ENCODE measurements around the gene TLR10. TPM values are rescaled to one million over a fixed set of nuclear protein-coding genes. Genes with fewer than 3 reads are reported as not detected.

TLR10 gene
- total RNA-seq, 1 experiment from 2014 or later = 0.30 TPM

- TF ChIP-seq POLR2AphosphoS5 (IDR thresholded peaks at IDR 0.05; ENCODE audit: low read depth, low read length) (no peak), POLR2A (IDR thresholded peaks at IDR 0.05; ENCODE audit: borderline replicate concordance, extremely low read depth, insufficient read depth, insufficient read length) (no peak), CTCF (IDR thresholded peaks at IDR 0.05 in 2 of 3, conservative IDR thresholded peaks at IDR 0.05 in 1 of 3; ENCODE audit: borderline replicate concordance in 1 of 3, insufficient read depth in 1 of 3, low read depth in 2 of 3, low read length in 2 of 3) (no peak), FOSL1 (IDR thresholded peaks at IDR 0.05; ENCODE audit: low read depth) (no peak), ZNF274 (IDR thresholded peaks at IDR 0.05; ENCODE audit: low read depth, low read length) (no peak), EGR1 (IDR thresholded peaks at IDR 0.05; ENCODE audit: low read depth) (no peak), MAX (IDR thresholded peaks at IDR 0.05) (no peak), ATF3 (IDR thresholded peaks at IDR 0.05) (no peak), EZH2phosphoT487 (IDR thresholded peaks at IDR 0.05; ENCODE audit: borderline replicate concordance) (no peak), CEBPB (IDR thresholded peaks at IDR 0.05; ENCODE audit: low read depth) (no peak), SP1 (IDR thresholded peaks at IDR 0.05; ENCODE audit: low read depth) (no peak), ZFX (IDR thresholded peaks at IDR 0.05) (no peak)
- RAD21 ChIA-PET (ENCODE audit: low non-redundant PET in 1 of 2, low total read pairs in 2 of 2, uncharacterized antibody in 2 of 2, unreplicated experiment in 2 of 2) = no interaction called here
- H3K9ac ChIP-seq (ENCODE audit: low read length) = no peak overlapping the region
- H3K27me3 ChIP-seq (ENCODE audit: insufficient read depth, low read length) = no peaks in the 10 kb centered on the region
- POLR2A ChIA-PET = no interaction called here
- intact Hi-C loops (cut with micrococcal nuclease) = no loop called here
- H3K4me1 ChIP-seq (ENCODE audit: control insufficient read depth in 1 of 2, insufficient read depth in 2 of 2, low read length in 2 of 2) = peaks cover 0 to 2% of the 10 kb centered on the region in 2 experiments; a peak in 1 of 4 replicates
- DNase-seq (ENCODE audit: low read depth, low spot score) (no peak), ATAC-seq (no peak)
- H3K9me2 ChIP-seq (ENCODE audit: insufficient read depth) = no peaks in the 10 kb centered on the region
- no peaks in the 10 kb centered on the region for H4K20me1 ChIP-seq (ENCODE audit: insufficient read depth)
- H3K9me3 ChIP-seq (ENCODE audit: control insufficient read depth in 1 of 2, insufficient read depth in 1 of 2, low read depth in 1 of 2, low read length in 2 of 2) = no peaks in the 10 kb centered on the region
- H3K79me2 ChIP-seq (ENCODE audit: insufficient read depth, low read length) = no peaks in the 10 kb centered on the region
- CTCF ChIA-PET = interaction anchor here (1.1 kb wide), 1 partner anchor 96 kb away, joined by 3 read pairs; no protein-coding TSS in a partner anchor
- no TSS peak for BruUV-seq (replicated peaks)
- no peak overlapping the region for H3K4me2 ChIP-seq (ENCODE audit: low read length)
- no peak overlapping the region for H2AFZ ChIP-seq (ENCODE audit: low read depth, low read length, poor library complexity, severe bottlenecking)
- no peaks in the 10 kb centered on the region for H3K36me3 ChIP-seq (ENCODE audit: control insufficient read depth in 1 of 2, insufficient read depth in 2 of 2, low read length in 2 of 2)
- H3K27ac ChIP-seq (ENCODE audit: low read depth, low read length) = no peak overlapping the region
- H3K4me3 ChIP-seq (replicated peaks in 1 of 2; ENCODE audit: low read depth in 1 of 2, low read length in 2 of 2) = no peak overlapping the region
Measured at GRCh38 chr4:38764277-38764676, 18.5 kb downstream of the TLR10 start.
